Testis (tissue), 2 donors: Measurements from ENCODE around the gene PLCB1.

Experiments used
- CTCF ChIP-seq, 3 experiments: fragments of 450-650 bp in 2 of 3; fragments of 200-600 bp in 1 of 3; sonication (generic) in 1 of 3; IDR thresholded peaks; one replicate each; pipeline ENCODE4 v1.5.1; 2016 to 2019; ENCODE audit warnings: antibody characterized with exemption in 3 of 3, mild to moderate bottlenecking in 2 of 3, moderate library complexity in 1 of 3
- POLR2A ChIP-seq: fragments of 450-650 bp; IDR thresholded peaks from one replicate; pipeline ENCODE4 v1.6.1; 2017; ENCODE audit warnings: antibody characterized with exemption, mild to moderate bottlenecking, moderate library complexity

DNA sequence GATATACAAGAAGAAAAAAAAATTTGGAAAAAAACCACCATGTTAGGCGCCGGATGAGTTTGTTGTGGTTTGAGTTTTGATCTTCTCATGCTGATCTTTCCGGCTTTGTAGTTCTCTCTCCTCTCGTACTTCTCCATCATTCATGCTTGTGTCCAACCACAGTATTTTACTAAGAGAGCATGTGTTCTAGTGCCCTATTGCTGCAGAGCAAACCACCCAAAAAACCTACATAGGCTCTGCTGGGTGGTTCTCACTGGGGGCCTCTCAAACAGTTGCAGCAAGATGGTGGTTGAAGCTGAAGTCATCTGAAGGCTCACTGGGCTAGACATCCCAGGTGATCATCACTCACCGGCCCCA is 404.2 kb downstream of the PLCB1 start:
- TF ChIP-seq POLR2A (no peak), CTCF (IDR thresholded peaks at IDR 0.05) (no peak)
